ENCODE data around the gene EOGT.

The EOGT gene

GRCh38 chr3:68964694-68965093, 48.8 kb downstream of the EOGT start:
- TF ChIP-seq, protein P1, sequence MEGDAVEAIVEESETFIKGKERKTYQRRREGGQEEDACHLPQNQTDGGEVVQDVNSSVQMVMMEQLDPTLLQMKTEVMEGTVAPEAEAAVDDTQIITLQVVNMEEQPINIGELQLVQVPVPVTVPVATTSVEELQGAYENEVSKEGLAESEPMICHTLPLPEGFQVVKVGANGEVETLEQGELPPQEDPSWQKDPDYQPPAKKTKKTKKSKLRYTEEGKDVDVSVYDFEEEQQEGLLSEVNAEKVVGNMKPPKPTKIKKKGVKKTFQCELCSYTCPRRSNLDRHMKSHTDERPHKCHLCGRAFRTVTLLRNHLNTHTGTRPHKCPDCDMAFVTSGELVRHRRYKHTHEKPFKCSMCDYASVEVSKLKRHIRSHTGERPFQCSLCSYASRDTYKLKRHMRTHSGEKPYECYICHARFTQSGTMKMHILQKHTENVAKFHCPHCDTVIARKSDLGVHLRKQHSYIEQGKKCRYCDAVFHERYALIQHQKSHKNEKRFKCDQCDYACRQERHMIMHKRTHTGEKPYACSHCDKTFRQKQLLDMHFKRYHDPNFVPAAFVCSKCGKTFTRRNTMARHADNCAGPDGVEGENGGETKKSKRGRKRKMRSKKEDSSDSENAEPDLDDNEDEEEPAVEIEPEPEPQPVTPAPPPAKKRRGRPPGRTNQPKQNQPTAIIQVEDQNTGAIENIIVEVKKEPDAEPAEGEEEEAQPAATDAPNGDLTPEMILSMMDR (conservative IDR thresholded peaks at IDR 0.05; ENCODE audit: low read depth, low read length): no peak
- H3K4me3 ChIP-seq (ENCODE audit: low read length): no peak overlapping the region
- no peak for DNase-seq (ENCODE audit: low read depth)

GRCh38 chr3:68963891-68964290, 49.6 kb downstream of the EOGT start:
- no peak for DNase-seq (ENCODE audit: low read depth)
- TF ChIP-seq, protein P1 (conservative IDR thresholded peaks at IDR 0.05; ENCODE audit: low read depth, low read length): no peak
- no peak overlapping the region for H3K4me3 ChIP-seq (ENCODE audit: low read length)

GRCh38 chr3:68963376-68963775, 50.1 kb downstream of the EOGT start:
- TF ChIP-seq, protein P1 (conservative IDR thresholded peaks at IDR 0.05; ENCODE audit: low read depth, low read length): no peak
- H3K4me3 ChIP-seq (ENCODE audit: low read length): no peak overlapping the region
- no peak for DNase-seq (ENCODE audit: low read depth)

GRCh38 chr3:68958932-68959331, 54.6 kb downstream of the EOGT start:
- no peak overlapping the region for H3K4me3 ChIP-seq (ENCODE audit: low read length)
- DNase-seq (ENCODE audit: low read depth): no peak

GRCh38 chr3:68957895-68958294, 55.6 kb downstream of the EOGT start:
- no peak for DNase-seq (ENCODE audit: low read depth)
- no peak overlapping the region for H3K4me3 ChIP-seq (ENCODE audit: low read length)
- TF ChIP-seq, protein P1 (conservative IDR thresholded peaks at IDR 0.05; ENCODE audit: low read depth, low read length): no peak

More at GRCh38 chr3:68958932-68959331, 54.6 kb downstream of the EOGT start:
- TF ChIP-seq, protein P1 (conservative IDR thresholded peaks at IDR 0.05; ENCODE audit: low read depth, low read length): no peak

GRCh38 chr3:68953816-68954444, 59.6 kb downstream of the EOGT start:
- TF ChIP-seq, protein P1 (conservative IDR thresholded peaks at IDR 0.05; ENCODE audit: low read depth, low read length): no peak
- DNase-seq (ENCODE audit: low read depth): no peak
- H3K4me3 ChIP-seq (ENCODE audit: low read length): no peak overlapping the region

GRCh38 chr3:68945225-68945624, 68.3 kb downstream of the EOGT start:
- no peak for DNase-seq (ENCODE audit: low read depth)
- no peak overlapping the region for H3K4me3 ChIP-seq (ENCODE audit: low read length)
- TF ChIP-seq, protein P1 (conservative IDR thresholded peaks at IDR 0.05; ENCODE audit: low read depth, low read length): no peak
